PC-3 (cell line): ENCODE data around the gene DGKD.

Experiments used
- EZH2 ChIP-seq: fragments of 300-600 bp; sonication (generic); IDR thresholded peaks from one replicate; pipeline ENCODE4 v1.6.1; 2017; ENCODE audit warnings: antibody characterized with exemption, mild to moderate bottlenecking, low read length; ENCODE audit not compliant: unreplicated experiment
- EZH2phosphoT487 ChIP-seq: fragments of 300-600 bp; sonication (generic); IDR thresholded peaks from 2 replicates; pipeline ENCODE4 v1.6.1; 2018; ENCODE audit warnings: mild to moderate bottlenecking, antibody characterized with exemption, low read length, borderline replicate concordance
- TF ChIP-seq, protein P1 (sequence below): fragments of 300-600 bp; sonication (generic); conservative IDR thresholded peaks from 2 replicates; pipeline ENCODE4 v1.5.1; 2017; ENCODE audit warnings: antibody characterized with exemption, low read depth, mild to moderate bottlenecking, low read length

DNA sequence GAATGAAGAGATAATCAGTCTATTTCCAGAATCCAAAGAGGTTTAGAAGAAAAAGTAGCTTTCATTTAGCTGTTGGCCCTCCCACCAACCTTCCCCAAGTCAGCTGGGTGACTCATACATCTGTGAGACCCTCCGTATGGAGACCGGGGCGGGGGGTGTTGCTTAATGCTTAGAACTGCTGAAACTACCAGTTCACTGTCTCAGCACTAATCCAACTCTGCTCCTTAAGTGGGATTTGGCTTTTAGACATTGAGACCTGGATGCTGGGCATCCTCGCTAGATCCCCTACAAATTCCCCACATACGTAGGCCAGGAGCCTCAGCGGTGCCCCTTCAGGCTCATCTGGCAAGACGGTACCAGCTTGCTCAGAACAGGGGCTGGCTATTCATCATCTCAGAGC lies 46.7 kb upstream of the DGKD start, which contains the start of gene SAG:
- TF ChIP-seq, protein P1, sequence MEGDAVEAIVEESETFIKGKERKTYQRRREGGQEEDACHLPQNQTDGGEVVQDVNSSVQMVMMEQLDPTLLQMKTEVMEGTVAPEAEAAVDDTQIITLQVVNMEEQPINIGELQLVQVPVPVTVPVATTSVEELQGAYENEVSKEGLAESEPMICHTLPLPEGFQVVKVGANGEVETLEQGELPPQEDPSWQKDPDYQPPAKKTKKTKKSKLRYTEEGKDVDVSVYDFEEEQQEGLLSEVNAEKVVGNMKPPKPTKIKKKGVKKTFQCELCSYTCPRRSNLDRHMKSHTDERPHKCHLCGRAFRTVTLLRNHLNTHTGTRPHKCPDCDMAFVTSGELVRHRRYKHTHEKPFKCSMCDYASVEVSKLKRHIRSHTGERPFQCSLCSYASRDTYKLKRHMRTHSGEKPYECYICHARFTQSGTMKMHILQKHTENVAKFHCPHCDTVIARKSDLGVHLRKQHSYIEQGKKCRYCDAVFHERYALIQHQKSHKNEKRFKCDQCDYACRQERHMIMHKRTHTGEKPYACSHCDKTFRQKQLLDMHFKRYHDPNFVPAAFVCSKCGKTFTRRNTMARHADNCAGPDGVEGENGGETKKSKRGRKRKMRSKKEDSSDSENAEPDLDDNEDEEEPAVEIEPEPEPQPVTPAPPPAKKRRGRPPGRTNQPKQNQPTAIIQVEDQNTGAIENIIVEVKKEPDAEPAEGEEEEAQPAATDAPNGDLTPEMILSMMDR: no peak
- TF ChIP-seq EZH2phosphoT487 (no peak), EZH2 (no peak)
